CD14-positive monocyte (primary cell): ENCODE results near the gene EMILIN3. TPM values are rescaled to one million over a fixed set of nuclear protein-coding genes. Genes with fewer than 3 reads are reported as not detected.

Experiments used
- DNase-seq, 3 donors: peaks; one replicate each; pipeline ENCODE4 v3.0.0-alpha.2; 2011 to 2022
- H2AFZ ChIP-seq: 2 replicates; pipeline ENCODE4 v1.6.0; 2012; ENCODE audit warnings: mild to moderate bottlenecking, low read depth, low read length, inconsistent platforms; ENCODE audit not compliant: insufficient read depth, poor library complexity, severe bottlenecking
- H3K27ac ChIP-seq, 2 donors: 1 replicate in 1 of 2; 2 replicates in 1 of 2; pipeline ENCODE4 v1.5.1; 2012 to 2013; ENCODE audit warnings: low read length in 2 of 2, control low read depth in 1 of 2, inconsistent platforms in 1 of 2, low read depth in 1 of 2, mild to moderate bottlenecking in 1 of 2
- H3K27me3 ChIP-seq, 2 donors: one replicate each; pipeline versions ENCODE4 v1.6.0 to v1.6.1; 2011 to 2013; ENCODE audit warnings: low read length in 2 of 2; ENCODE audit not compliant: control insufficient read depth in 2 of 2, insufficient read depth in 2 of 2
- H3K36me3 ChIP-seq, 2 donors: replicated peaks in 1 of 2; 1 replicate in 1 of 2; 2 replicates in 1 of 2; pipeline versions ENCODE4 v1.5.1 to v1.6.1; 2012 to 2013; ENCODE audit warnings: low read length in 2 of 2, control low read depth in 1 of 2, inconsistent platforms in 1 of 2, mild to moderate bottlenecking in 1 of 2; ENCODE audit not compliant: insufficient read depth in 2 of 2, control insufficient read depth in 1 of 2
- H3K4me1 ChIP-seq, 2 donors: 1 replicate in 1 of 2; 2 replicates in 1 of 2; pipeline versions ENCODE4 v1.5.1 to v1.6.1; 2012 to 2013; ENCODE audit warnings: low read length in 2 of 2, control low read depth in 1 of 2, inconsistent platforms in 1 of 2, mild to moderate bottlenecking in 1 of 2, moderate library complexity in 1 of 2; ENCODE audit not compliant: insufficient read depth in 2 of 2, control insufficient read depth in 1 of 2
- H3K4me2 ChIP-seq: replicated peaks from 2 replicates; pipeline ENCODE3; 2012; ENCODE audit warnings: low read length, moderate library complexity, mild to moderate bottlenecking; ENCODE audit not compliant: poor library complexity, severe bottlenecking; ENCODE audit errors: extremely low read depth
- H3K4me3 ChIP-seq, 3 experiments: fragments of 200-600 bp in 1 of 3; sonication (generic) in 1 of 3; replicated peaks in 1 of 3; 1 replicate in 2 of 3; 2 replicates in 1 of 3; pipeline ENCODE4 v1.5.1; 2011 to 2013; ENCODE audit warnings: low read length in 3 of 3, mild to moderate bottlenecking in 3 of 3, control low read depth in 2 of 3, low read depth in 2 of 3, inconsistent platforms in 1 of 3, moderate library complexity in 1 of 3
- H3K79me2 ChIP-seq: 2 replicates; pipeline ENCODE4 v1.6.0; 2012; ENCODE audit warnings: mild to moderate bottlenecking, control low read depth, inconsistent platforms, low read length, moderate library complexity; ENCODE audit not compliant: insufficient read depth
- H3K9ac ChIP-seq: 2 replicates; pipeline ENCODE4 v1.6.0; 2017; ENCODE audit warnings: low read length, mild to moderate bottlenecking; ENCODE audit not compliant: insufficient read depth, poor library complexity, severe bottlenecking
- H3K9me3 ChIP-seq, 2 donors: replicated peaks in 1 of 2; 1 replicate in 1 of 2; 2 replicates in 1 of 2; pipeline versions ENCODE4 v1.5.1 to v1.6.1; 2012 to 2013; ENCODE audit warnings: low read length in 2 of 2, control low read depth in 1 of 2; ENCODE audit not compliant: control insufficient read depth in 1 of 2, insufficient read depth in 1 of 2
- H4K20me1 ChIP-seq: 2 replicates; pipeline ENCODE4 v1.6.0; 2012; ENCODE audit warnings: mild to moderate bottlenecking, low read length, control low read depth, moderate library complexity; ENCODE audit not compliant: insufficient read depth
- H3K27ac Mint-ChIP-seq, 7 donors: one replicate each; pipeline ENCODE4 v1.8.0; 2020; ENCODE audit warnings: mild to moderate bottlenecking in 7 of 7, mixed read lengths in 7 of 7, moderate library complexity in 6 of 7, inconsistent platforms in 2 of 7
- H3K27me3 Mint-ChIP-seq, 3 donors: one replicate each; pipeline ENCODE4 v1.8.0; 2021 to 2022; ENCODE audit warnings: low read depth in 3 of 3, mild to moderate bottlenecking in 3 of 3, mixed read lengths in 3 of 3, moderate library complexity in 3 of 3, inconsistent platforms in 1 of 3
- H3K36me3 Mint-ChIP-seq, 2 donors: one replicate each; pipeline ENCODE4 v1.8.0; 2020; ENCODE audit warnings: mixed read lengths in 2 of 2, inconsistent platforms in 1 of 2, mild to moderate bottlenecking in 1 of 2
- H3K4me1 Mint-ChIP-seq: one replicate; pipeline ENCODE4 v1.8.0; 2020; ENCODE audit warnings: mild to moderate bottlenecking, mixed read lengths
- H3K4me3 Mint-ChIP-seq, 2 donors: one replicate each; pipeline ENCODE4 v1.8.0; 2020; ENCODE audit warnings: mild to moderate bottlenecking in 2 of 2, mixed read lengths in 2 of 2, moderate library complexity in 1 of 2
- H3K9me3 Mint-ChIP-seq, 7 donors: one replicate each; pipeline ENCODE4 v1.8.0; 2020 to 2022; ENCODE audit warnings: mixed read lengths in 7 of 7, mild to moderate bottlenecking in 6 of 7, moderate library complexity in 6 of 7, inconsistent platforms in 2 of 7
- WGBS: methylation state at CpG from one replicate; pipeline ENCODE4 v1.1.5; 2013; ENCODE audit warnings: missing lambda C conversion rate; ENCODE audit not compliant: insufficient coverage; 5-methylcytosine and 5-hydroxymethylcytosine counted together
- intact Hi-C, 2 donors: fragments of 100-400 bp; cut with micrococcal nuclease; formaldehyde crosslinking; loops; one replicate each; pipeline versions ENCODE4 v1.15.0 to v1.15.1; 2023
- polyA plus RNA-seq, 3 donors: library from polyadenylated mRNA; depleted of rRNA in 1 of 3; unstranded in 2 of 3; stranded (reverse) in 1 of 3; fragments of 300-500 nt in 2 of 3; fragments of >200 nt in 1 of 3; fragmentation: Illumina TruSeq in 2 of 3; gene quantifications; 1 replicate in 2 of 3; 2 replicates in 1 of 3; pipeline ENCODE4 v1.2.3, GENCODE V29; 2012 to 2021
- TF ChIP-seq, protein P1 (sequence below): fragments of 200-600 bp; IDR thresholded peaks from one replicate; pipeline ENCODE4 v1.8.0; 2022; ENCODE audit warnings: antibody characterized with exemption, mild to moderate bottlenecking

EMILIN3 gene
- polyA plus RNA-seq, 3 donors = not detected

DNA sequence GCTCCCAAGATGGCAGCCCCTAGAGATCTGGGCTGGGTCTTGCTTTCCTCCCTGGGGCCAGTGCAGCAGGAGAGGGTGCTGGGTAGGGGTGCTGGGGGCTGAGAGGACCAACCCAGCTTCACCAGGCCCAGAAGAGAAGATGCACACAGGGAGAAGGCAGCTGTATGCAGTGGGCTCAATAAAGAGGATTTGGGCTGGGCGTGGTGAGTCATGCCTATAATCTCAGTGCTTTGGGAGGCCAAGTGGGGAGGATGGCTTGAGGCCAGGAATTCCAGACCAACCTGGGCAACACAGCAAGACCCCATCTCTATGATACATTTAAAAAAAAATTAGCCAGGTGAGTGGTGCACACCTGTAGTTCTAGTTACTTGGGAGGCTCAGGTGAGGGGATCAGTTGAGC is 25.7 kb upstream of the EMILIN3 start:
- intact Hi-C loops = no loop called here
- H3K4me1 ChIP-seq = no peaks in the 10 kb centered on the region
- H3K27me3 ChIP-seq = no peaks in the 10 kb centered on the region
- Mint-ChIP-seq H3K4me3 (no peak overlapping the region), H3K27ac (no peak overlapping the region), H3K36me3 (no peaks in the 10 kb centered on the region), H3K27me3 (peaks cover 6 to 12% (median 9%) of the 10 kb centered on the region in 3 donors), H3K4me1 (peaks cover 2% of the 10 kb centered on the region), H3K9me3 (no peaks in the 10 kb centered on the region)
- H3K4me3 ChIP-seq = no peak overlapping the region
- no peaks in the 10 kb centered on the region for H4K20me1 ChIP-seq
- no peak overlapping the region for H3K4me2 ChIP-seq
- H3K9me3 ChIP-seq = no peaks in the 10 kb centered on the region
- H2AFZ ChIP-seq = no peak overlapping the region
- WGBS = no CpG with 5 or more reads among the region's 1 CpG
- no peaks in the 10 kb centered on the region for H3K79me2 ChIP-seq
- DNase-seq = no peak
- no peak overlapping the region for H3K27ac ChIP-seq
- TF ChIP-seq, protein P1, sequence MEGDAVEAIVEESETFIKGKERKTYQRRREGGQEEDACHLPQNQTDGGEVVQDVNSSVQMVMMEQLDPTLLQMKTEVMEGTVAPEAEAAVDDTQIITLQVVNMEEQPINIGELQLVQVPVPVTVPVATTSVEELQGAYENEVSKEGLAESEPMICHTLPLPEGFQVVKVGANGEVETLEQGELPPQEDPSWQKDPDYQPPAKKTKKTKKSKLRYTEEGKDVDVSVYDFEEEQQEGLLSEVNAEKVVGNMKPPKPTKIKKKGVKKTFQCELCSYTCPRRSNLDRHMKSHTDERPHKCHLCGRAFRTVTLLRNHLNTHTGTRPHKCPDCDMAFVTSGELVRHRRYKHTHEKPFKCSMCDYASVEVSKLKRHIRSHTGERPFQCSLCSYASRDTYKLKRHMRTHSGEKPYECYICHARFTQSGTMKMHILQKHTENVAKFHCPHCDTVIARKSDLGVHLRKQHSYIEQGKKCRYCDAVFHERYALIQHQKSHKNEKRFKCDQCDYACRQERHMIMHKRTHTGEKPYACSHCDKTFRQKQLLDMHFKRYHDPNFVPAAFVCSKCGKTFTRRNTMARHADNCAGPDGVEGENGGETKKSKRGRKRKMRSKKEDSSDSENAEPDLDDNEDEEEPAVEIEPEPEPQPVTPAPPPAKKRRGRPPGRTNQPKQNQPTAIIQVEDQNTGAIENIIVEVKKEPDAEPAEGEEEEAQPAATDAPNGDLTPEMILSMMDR = no peak
- H3K36me3 ChIP-seq = no peaks in the 10 kb centered on the region
- H3K9ac ChIP-seq = no peak overlapping the region

DNA sequence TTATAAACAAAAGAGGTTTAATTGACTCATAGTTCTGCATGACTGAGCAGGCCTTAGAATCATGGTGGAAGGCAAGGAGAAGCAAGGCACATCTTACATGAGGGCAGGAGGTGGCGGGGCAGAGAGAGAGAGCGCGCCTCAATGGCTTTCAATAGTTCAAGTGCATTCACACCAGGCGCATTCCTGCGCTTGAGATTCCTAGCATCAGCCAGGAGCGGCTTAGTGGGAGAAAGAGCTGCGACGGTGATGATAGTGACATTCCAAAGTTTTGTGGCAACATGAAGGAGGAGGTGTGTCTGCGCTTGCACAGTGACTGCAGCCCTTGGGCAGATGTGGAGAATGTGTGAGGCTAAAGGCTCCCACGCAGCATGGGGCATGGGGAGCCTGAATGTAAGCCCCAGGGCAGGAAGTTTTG is 25.0 kb upstream of the EMILIN3 start:
- no peak overlapping the region for H3K9ac ChIP-seq
- no peaks in the 10 kb centered on the region for H4K20me1 ChIP-seq
- Mint-ChIP-seq H3K27me3 (peaks cover 6 to 12% (median 9%) of the 10 kb centered on the region in 3 donors), H3K36me3 (no peaks in the 10 kb centered on the region), H3K4me1 (peaks cover 2% of the 10 kb centered on the region), H3K4me3 (no peak overlapping the region), H3K27ac (no peak overlapping the region), H3K9me3 (no peaks in the 10 kb centered on the region)
- no peak for DNase-seq
- H2AFZ ChIP-seq = no peak overlapping the region
- no peak overlapping the region for H3K4me3 ChIP-seq
- intact Hi-C loops = no loop called here
- no peaks in the 10 kb centered on the region for H3K79me2 ChIP-seq
- H3K36me3 ChIP-seq = no peaks in the 10 kb centered on the region
- no peaks in the 10 kb centered on the region for H3K4me1 ChIP-seq
- H3K4me2 ChIP-seq = no peak overlapping the region
- TF ChIP-seq, protein P1 = no peak
- WGBS = 95% methylated on average over 10 of the region's 10 CpGs
- no peaks in the 10 kb centered on the region for H3K27me3 ChIP-seq
- no peak overlapping the region for H3K27ac ChIP-seq
- no peaks in the 10 kb centered on the region for H3K9me3 ChIP-seq
